Rectal smooth muscle tissue (tissue), 1 donor: ENCODE measurements around the gene NUP133.
"Not testable (repeated sequence)": the region's sequence is repeated elsewhere in the genome, so short reads cannot be mapped to it uniquely, and the experiment has no call there.

Source experiments
- H3K27ac ChIP-seq: one replicate; pipeline ENCODE4 v1.7.0; 2013; ENCODE audit warnings: low read depth, low read length, inconsistent platforms
- H3K27me3 ChIP-seq: one replicate; pipeline ENCODE4 v1.7.0; 2013; ENCODE audit warnings: low read length; ENCODE audit not compliant: control insufficient read depth, insufficient read depth
- H3K36me3 ChIP-seq: one replicate; pipeline ENCODE4 v1.7.0; 2013; ENCODE audit warnings: low read length; ENCODE audit not compliant: control insufficient read depth, insufficient read depth
- H3K4me1 ChIP-seq: one replicate; pipeline ENCODE4 v1.7.0; 2013; ENCODE audit warnings: low read length; ENCODE audit not compliant: control insufficient read depth, insufficient read depth
- H3K4me3 ChIP-seq: one replicate; pipeline ENCODE4 v1.7.0; 2013; ENCODE audit warnings: low read length
- H3K9ac ChIP-seq: one replicate; pipeline ENCODE4 v1.7.0; 2013; ENCODE audit warnings: low read length

NUP133 gene

DNA sequence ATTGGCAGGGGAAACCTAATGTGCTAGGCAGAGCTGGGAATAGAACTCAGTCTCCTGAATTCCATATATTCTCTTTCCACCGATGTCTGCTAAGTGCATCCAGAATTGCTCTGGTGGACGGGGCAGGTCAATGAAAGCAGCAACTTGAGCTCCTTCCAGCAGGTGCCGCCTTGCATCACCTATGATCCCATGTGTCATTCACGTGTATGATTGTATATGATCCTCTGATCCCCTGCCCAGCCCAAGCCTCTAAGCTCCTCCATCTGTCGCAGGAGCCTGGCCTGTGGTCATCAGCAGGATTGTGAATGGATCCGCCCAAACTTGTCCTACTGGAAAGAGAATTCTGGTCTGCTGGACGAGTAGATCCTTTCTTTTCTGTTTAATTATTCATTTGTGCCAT is 87.4 kb downstream of the NUP133 start:
- Histone ChIP-seq H3K36me3 (no peaks in the 10 kb centered on the region), H3K9ac (no peak overlapping the region), H3K4me1 (no peaks in the 10 kb centered on the region), H3K4me3 (no peak overlapping the region), H3K27ac (no peak overlapping the region), H3K27me3 (no peaks in the 10 kb centered on the region)

GRCh38 chr1:229420224-229420623 is 87.9 kb downstream of the NUP133 start:
- no peak overlapping the region for H3K4me3 ChIP-seq
- no peak overlapping the region for H3K9ac ChIP-seq

DNA sequence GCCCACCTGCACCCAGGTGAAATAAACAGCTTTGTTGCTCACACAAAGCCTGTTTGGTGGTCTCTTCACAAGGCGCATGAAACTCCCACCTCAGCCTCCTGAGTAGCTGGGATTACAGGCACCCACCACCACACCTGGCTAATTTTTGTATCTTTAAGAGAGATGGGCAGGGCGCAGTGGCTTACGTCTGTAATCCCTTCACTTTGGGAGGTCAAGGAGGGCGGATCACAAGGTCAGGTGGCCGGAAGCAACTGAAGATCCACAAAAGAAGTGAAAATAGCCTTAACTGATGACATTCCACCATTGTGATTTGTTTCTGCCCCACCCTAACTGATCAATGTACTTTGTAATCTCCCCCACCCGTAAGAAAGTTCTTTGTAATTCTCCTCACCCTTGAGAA is 89.6 kb downstream of the NUP133 start:
- not testable (repeated sequence) for H3K9ac ChIP-seq, H3K27me3 ChIP-seq, H3K4me1 ChIP-seq, H3K36me3 ChIP-seq, H3K4me3 ChIP-seq, H3K27ac ChIP-seq

More at GRCh38 chr1:229420224-229420623, 87.9 kb downstream of the NUP133 start:
- H3K27ac ChIP-seq: no peak overlapping the region
- H3K36me3 ChIP-seq: no peaks in the 10 kb centered on the region
- no peaks in the 10 kb centered on the region for H3K27me3 ChIP-seq
- no peaks in the 10 kb centered on the region for H3K4me1 ChIP-seq

- H3K4me1 ChIP-seq, H3K27ac ChIP-seq, H3K36me3 ChIP-seq, H3K27me3 ChIP-seq, H3K9ac ChIP-seq, H3K4me3 ChIP-seq: not testable (repeated sequence)
These were observed 95.3 kb downstream of the NUP133 start for GRCh38 chr1:229412810-229413209.

DNA sequence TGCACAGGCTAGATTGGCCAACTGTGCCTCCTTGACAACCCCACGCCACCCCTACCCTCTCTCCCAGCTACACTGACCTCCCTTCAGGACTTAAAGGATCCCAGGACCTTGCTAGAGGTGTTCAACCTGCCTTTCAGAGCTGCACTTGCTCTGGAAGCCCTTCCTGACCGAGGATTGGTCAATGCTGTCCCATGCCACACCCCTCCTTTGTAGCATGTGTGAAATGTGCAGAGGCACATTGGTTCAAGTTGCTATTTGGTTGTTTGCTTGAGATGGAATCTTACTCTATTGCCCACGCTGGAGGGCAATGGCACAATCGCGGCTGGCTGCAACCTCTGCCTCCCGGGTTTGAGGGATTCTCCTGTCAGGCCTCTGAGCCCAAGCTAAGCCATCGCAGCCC is 96.1 kb downstream of the NUP133 start:
- no peak overlapping the region for H3K27ac ChIP-seq
- peaks cover 13% of the 10 kb centered on the region for H3K27me3 ChIP-seq
- no peak overlapping the region for H3K9ac ChIP-seq
- peaks cover 11% of the 10 kb centered on the region for H3K4me1 ChIP-seq
- no peak overlapping the region for H3K4me3 ChIP-seq
- H3K36me3 ChIP-seq: no peaks in the 10 kb centered on the region

DNA sequence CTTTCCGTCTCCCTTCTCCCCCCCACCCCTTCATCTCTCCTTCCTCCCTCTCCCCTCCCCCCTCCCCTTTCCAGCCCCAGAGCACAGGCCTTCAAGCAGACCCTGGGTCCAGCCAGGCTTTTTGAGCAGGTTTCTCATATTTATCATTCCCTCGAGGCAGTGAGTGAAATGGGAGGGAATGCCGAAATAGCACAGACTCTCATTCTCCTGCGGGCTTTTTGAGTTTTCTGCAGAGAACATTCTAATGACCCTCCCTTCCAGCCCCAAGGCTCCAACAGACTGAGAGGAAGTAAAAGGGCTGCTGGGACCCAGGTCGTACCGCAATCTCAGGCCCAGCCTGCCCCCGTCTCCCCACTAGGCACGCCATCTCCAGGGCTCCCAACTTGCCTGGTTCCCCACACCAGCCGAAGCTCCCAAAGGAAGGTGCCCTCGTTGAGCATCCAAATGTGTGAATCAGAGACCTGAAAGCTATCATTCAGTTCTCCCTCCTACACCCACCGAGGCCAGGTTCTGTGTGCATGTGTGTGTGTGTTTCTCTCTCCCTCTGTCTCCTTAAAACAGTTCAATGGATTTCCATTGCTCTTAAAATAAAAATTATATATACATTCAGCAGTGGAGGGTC is 96.6 kb downstream of the NUP133 start:
- H3K9ac ChIP-seq: no peak overlapping the region
- no peak overlapping the region for H3K27ac ChIP-seq
- H3K4me1 ChIP-seq: peaks cover 12% of the 10 kb centered on the region

GRCh38 chr1:229410692-229411433 is 97.3 kb downstream of the NUP133 start:
- H3K9ac ChIP-seq: no peak overlapping the region
- peaks cover 14% of the 10 kb centered on the region for H3K27me3 ChIP-seq
- peak overlapping the region; percentile 30 for H3K4me3 ChIP-seq
- H3K4me1 ChIP-seq: peaks cover 12% of the 10 kb centered on the region
- H3K36me3 ChIP-seq: no peaks in the 10 kb centered on the region
- H3K27ac ChIP-seq: no peak overlapping the region

More for the DNA sequence above, 96.6 kb downstream of the NUP133 start:
- Histone ChIP-seq H3K36me3 (no peaks in the 10 kb centered on the region), H3K4me3 (no peak overlapping the region), H3K27me3 (peaks cover 14% of the 10 kb centered on the region)

DNA sequence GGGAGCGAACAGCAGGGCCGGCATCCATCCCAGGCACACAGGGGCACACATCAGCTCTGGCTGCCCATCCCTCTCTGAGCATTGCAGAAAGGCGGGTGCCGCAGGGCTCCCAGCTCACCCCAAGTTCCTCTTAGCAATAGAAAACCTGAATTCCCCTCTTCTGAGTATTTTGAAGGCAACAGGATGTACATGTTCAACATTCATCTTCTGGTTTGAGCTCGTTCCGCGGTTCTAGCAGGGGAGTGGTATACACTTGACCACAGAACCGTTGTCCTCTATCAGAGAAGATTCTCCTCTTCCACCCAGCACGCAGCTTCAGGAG is 97.8 kb downstream of the NUP133 start:
- Histone ChIP-seq H3K36me3 (no peaks in the 10 kb centered on the region), H3K4me1 (peaks cover 12% of the 10 kb centered on the region), H3K4me3 (no peak overlapping the region), H3K27me3 (peaks cover 14% of the 10 kb centered on the region), H3K27ac (no peak overlapping the region), H3K9ac (no peak overlapping the region)

- peaks cover 14% of the 10 kb centered on the region for H3K27me3 ChIP-seq
These were observed 98.3 kb downstream of the NUP133 start for GRCh38 chr1:229409616-229410369.

GRCh38 chr1:229408458-229409037 is 99.6 kb downstream of the NUP133 start:
- no peak overlapping the region for H3K27ac ChIP-seq
- H3K9ac ChIP-seq: no peak overlapping the region
- H3K36me3 ChIP-seq: no peaks in the 10 kb centered on the region
- H3K27me3 ChIP-seq: peaks cover 14% of the 10 kb centered on the region
- H3K4me1 ChIP-seq: peaks cover 12% of the 10 kb centered on the region
- no peak overlapping the region for H3K4me3 ChIP-seq

More at GRCh38 chr1:229409616-229410369, 98.3 kb downstream of the NUP133 start:
- H3K27ac ChIP-seq: no peak overlapping the region
- H3K4me3 ChIP-seq: no peak overlapping the region
- H3K4me1 ChIP-seq: peaks cover 12% of the 10 kb centered on the region
- H3K36me3 ChIP-seq: no peaks in the 10 kb centered on the region
- no peak overlapping the region for H3K9ac ChIP-seq

DNA sequence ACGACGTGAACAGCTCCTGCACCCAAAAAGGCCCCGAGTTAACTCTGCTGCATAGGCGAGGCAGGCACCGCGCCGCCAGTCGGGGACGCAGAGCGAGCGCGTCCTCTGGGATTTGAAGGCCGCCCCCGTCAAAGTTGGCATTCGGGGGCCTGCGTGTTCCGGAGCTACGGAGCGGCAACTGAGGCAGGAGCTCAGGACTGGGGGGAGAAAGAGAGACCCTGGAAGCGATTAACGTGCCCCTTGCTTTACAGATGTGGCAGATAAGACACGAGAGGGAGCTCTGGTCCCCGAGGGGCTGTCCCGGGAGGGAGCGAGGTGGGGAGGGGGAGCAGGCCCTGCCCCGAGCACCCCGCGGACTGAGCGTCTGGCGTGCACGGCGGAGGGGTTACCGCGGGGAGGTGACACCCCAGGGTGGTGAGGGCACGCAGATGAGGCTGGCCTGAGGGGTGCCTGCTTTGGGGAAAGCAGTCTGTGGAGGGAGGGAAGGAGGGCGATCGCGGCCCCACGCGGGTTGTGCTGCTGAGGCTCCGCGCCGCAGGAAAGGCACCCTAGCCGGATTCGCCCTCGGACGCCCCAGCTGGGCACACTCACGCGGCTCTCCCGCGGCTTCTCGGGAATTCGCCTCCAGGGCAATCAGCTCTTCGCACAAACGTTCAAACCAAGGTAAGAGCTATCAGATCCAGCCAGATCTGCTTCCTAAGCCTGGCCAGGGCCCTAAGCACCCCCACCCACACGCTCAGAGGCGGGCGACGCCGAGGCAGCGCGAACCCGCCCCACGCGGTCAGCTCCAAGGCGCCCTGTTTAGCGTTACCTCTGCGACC is 100.7 kb downstream of the NUP133 start:
- H3K4me1 ChIP-seq: peaks cover 12% of the 10 kb centered on the region
- H3K4me3 ChIP-seq: peak overlapping the region; percentile 55
- H3K36me3 ChIP-seq: no peaks in the 10 kb centered on the region
- H3K27me3 ChIP-seq: peaks cover 14% of the 10 kb centered on the region
- H3K27ac ChIP-seq: no peak overlapping the region
- no peak overlapping the region for H3K9ac ChIP-seq

DNA sequence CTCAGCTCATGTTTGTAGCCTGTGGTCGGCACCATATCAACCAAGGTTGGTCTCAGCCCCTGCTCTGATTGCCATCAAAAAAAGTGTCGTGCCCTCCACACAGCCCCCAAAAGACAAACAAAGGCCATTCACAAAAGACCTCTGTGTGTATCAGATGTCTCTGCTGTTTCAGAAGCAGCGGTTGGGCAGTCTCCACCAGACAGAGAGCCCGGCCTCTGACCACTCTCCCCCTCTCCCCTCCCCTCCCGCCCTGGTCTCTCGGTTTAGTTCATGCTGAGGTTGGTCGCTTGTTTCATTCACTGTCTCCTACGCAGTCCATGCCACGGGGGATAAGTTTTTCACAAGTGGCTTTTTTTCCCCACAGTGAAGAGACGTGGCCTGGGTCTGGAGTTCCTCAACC is 101.3 kb downstream of the NUP133 start:
- peaks cover 14% of the 10 kb centered on the region for H3K27me3 ChIP-seq
- no peak overlapping the region for H3K9ac ChIP-seq
- no peaks in the 10 kb centered on the region for H3K36me3 ChIP-seq
- peak overlapping the region; percentile 55 for H3K4me3 ChIP-seq
- H3K4me1 ChIP-seq: peaks cover 12% of the 10 kb centered on the region
- no peak overlapping the region for H3K27ac ChIP-seq
